GM21528 (cell line): ENCODE data around the gene HOMEZ.
"Not testable (repeated sequence)": the region's sequence is repeated elsewhere in the genome, so short reads cannot be mapped to it uniquely, and the experiment has no call there.

Source experiments
- ATAC-seq: cut with Tn5 transposase; IDR thresholded peaks from one replicate; pipeline ENCODE4 v1.9.1; 2021; ENCODE audit warnings: mild to moderate bottlenecking, moderate library complexity; ENCODE audit not compliant: unreplicated experiment, low FRiP score

The HOMEZ gene

GRCh38 chr14:23285530-23286019 is 357 bp downstream of the HOMEZ start:
- peak; percentile 30 for ATAC-seq

- no peak for ATAC-seq
These were observed 1.0 kb downstream of the HOMEZ start for GRCh38 chr14:23284654-23285529.

GRCh38 chr14:23281247-23281646 is 4.7 kb downstream of the HOMEZ start:
- ATAC-seq, result no peak

DNA sequence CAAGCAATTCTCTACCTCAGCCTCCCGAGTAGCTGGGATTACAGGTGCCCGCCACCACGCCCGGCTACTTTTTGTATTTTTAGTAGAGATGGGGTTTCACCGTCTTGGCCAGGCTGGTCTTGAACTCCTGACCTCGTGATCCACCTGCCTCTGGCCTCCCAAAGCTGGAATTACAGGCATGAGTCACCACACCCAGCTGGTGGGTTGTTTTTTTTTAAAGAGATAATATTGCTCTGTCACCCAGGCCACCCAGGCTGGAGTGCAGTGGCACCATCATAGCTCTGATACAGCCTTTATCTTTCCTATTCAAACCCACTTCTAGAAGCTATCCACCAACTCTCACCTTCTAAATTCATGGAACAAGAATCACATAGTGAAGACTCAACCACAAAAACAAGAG is 8.0 kb downstream of the HOMEZ start:
- not testable (repeated sequence) for ATAC-seq

DNA sequence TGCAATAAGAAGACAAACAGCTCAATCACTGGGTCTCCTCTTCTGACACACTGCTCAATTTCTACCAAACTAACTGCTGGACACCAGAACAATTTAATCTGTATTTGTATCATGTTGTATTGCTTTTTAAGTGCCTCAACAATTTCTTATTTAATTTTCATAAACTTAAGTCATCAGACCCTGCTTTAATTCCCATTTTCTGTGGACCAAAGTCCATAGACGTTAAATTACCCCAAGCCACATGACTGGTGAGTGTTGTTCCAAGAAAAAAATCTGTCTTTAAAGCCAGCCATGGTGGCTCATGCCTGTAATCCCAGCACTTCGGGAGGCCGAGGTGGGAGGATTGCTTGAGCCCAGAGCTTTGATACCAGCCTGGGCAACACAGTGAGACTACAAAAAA is 8.7 kb downstream of the HOMEZ start:
- no peak for ATAC-seq

- ATAC-seq, result no peak
These were observed 10.5 kb downstream of the HOMEZ start for GRCh38 chr14:23275412-23275811.

DNA sequence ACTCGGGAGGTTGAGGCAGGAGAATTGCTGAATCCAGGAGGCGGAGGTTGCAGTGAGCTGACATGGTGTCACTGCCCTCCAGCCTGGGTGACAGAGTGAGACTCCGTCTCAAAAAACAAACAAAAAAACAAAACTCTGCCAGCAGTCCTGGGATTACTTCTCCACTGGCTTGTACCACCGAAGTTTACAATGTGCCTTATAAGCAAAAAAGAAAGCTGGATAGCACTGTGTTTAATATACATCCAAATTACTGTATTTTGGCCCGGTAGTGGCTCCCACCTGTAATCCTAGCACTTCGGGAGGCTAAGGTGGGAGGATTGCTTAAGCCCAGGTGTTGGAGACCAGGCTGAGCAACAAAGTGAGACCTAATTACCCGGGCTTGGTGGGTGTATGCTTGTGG is 16.7 kb downstream of the HOMEZ start:
- no peak for ATAC-seq

DNA sequence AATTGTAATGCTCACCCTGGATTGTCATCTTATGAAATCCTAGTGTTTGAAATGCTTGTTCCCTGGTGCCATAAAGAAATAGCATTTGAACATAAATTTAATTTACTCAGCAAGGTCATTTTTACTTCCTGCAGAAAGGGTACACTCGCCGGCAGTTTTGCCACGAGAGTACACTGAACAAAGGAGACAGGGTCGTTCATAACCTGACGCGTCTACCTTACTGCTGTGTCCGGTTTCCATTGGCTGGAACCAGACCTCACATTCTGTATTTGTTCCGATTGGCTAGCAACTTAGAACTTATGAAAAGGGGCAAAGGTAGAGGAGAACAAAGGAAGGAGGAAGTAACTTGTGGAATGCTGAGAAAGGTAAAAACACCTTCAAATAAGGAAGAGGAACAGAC is 25.1 kb downstream of the HOMEZ start:
- not testable (repeated sequence) for ATAC-seq

DNA sequence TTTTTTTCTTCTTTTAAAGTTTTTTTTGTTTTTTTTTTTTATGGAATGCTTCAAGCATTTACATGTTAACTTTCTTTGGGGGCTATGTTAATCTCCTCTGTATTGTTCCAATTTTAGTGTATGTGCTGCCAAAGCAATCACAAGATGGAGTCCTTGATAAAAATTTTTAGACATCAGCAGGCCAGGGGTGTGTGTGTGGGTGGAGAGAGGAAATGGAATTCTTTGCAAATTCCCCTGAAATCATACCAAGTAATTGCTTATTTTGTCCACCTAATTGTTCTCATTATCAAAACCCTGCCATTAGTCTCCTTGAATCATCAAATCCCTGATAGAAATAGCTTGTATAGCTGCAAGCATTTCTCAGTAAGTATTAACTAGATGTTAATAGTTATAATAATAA is 26.5 kb downstream of the HOMEZ start:
- ATAC-seq, result no peak

GRCh38 chr14:23258256-23258655 is 27.7 kb downstream of the HOMEZ start:
- ATAC-seq, result no peak

DNA sequence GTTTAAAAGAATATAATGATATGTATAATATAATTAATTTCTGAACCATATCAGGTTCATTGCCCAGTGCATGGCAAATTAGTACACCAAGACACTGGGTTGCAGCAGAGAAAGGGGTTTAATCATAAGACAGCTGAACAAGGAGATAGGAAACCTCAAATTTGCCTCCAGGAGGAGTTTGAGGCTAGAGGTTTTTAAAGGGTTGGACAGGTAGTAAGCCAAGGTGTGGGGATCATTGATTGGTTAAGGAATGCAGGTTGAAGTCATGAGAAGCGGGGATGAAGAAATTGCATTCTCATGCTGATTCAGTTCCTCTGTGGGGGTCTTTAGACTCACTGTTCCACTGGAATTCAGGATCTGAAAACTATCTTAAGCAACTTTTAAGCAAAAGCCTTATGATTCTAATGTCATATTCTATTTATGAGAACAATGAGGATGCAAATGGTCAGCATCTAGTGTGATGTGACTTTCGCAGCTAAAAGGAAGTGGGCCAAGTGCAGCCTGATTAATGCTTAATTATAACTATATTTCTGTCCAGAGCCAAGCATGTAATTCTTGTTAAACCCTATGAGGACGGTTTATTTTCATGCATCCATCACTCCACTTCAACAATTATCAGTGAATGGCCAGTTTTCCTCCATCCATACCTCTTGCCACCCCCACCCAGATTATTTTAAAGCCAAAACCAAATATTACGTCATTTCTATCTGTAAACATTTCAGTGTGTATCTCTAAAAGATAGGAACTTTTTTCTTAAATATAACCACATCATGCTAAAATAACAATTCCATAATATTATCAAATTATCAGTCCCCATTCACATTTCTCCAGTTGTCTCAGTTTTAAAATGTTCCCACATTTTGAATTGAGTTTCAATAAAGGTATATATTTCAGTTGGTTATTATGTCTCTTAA is 33.3 kb downstream of the HOMEZ start:
- no peak for ATAC-seq

- ATAC-seq, result no peak
These were observed 33.9 kb downstream of the HOMEZ start for GRCh38 chr14:23252006-23252405.

DNA sequence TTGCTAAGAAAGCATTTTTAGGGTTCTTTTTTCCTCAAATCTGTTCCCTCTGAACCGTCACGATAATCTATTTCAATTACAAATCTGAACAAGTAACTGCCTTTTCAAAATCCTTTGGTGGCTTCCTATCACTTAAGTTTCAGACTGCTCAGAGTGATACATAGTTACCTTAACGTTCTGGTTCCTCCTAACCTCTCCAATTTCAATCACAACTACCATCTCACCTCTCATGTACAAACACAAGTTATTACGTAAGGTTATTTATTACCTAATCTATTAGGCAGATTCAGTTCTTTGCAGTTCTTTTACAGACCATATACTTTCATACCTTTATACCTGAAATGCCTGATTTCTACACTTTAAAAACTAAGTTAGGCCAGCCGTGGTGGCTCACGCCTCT is 36.1 kb downstream of the HOMEZ start:
- ATAC-seq, result no peak

GRCh38 chr14:23248601-23249000 is 37.3 kb downstream of the HOMEZ start:
- no peak for ATAC-seq

DNA sequence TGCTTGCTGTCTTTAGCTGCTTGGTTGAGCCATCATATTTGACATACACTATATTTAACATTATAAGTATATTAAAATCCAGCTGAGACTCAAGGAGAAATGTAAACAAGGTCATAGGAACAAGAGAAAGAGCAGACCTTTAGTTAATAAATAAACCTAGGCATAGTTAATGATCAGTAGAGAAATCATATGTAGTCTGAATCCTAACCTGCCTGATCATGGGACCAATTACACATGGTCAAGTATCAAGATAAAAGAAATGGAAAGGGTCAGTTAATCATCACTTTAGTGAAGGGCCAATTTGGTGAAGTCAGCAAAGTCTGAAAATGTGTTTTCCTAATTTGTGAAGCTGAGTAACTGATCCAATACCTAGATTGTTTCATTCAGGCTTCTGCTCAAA is 40.6 kb downstream of the HOMEZ start:
- no peak for ATAC-seq

DNA sequence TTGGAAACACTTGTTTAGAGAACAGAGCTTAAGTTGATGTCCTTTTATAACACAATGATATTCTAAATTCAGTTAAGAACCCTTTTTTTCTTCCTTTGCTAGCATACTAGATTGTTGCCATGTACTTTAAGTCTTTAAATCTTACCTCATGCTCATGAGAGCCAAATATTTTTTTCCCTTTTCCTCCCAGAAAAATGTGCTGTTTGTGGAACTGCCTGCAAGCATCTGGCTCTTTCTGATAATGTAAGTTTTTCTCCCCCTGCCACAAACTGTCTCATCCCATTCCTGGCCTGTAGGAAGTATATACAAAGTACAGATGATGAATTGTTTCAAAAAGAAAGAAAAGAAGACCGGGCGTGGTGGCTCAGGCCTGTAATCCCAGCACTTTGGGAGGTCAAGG is 42.9 kb downstream of the HOMEZ start:
- ATAC-seq, result no peak

DNA sequence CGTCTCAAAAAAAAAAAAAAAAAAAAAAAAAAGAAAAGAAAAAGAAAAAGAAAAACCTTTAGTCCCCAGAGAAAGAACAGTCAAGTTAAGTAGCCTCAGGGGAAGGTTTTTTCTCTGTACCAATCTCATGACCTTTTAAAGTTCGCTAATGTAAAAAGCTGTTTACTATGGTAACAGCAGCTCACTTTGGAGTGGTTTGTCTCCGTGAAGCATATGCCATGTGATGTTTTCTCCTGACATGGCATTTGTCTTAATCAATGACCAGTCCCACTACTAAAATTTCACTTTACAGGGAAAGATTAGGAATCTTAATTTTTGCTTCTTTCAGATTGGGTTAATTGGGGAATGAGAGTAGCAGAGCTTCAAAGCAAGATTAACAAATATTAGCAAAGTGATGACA is 43.9 kb downstream of the HOMEZ start:
- no peak for ATAC-seq

GRCh38 chr14:23241061-23241715 is 44.7 kb downstream of the HOMEZ start:
- ATAC-seq, result not testable (repeated sequence)

- no peak for ATAC-seq
These were observed 45.3 kb downstream of the HOMEZ start for GRCh38 chr14:23240661-23241060.

DNA sequence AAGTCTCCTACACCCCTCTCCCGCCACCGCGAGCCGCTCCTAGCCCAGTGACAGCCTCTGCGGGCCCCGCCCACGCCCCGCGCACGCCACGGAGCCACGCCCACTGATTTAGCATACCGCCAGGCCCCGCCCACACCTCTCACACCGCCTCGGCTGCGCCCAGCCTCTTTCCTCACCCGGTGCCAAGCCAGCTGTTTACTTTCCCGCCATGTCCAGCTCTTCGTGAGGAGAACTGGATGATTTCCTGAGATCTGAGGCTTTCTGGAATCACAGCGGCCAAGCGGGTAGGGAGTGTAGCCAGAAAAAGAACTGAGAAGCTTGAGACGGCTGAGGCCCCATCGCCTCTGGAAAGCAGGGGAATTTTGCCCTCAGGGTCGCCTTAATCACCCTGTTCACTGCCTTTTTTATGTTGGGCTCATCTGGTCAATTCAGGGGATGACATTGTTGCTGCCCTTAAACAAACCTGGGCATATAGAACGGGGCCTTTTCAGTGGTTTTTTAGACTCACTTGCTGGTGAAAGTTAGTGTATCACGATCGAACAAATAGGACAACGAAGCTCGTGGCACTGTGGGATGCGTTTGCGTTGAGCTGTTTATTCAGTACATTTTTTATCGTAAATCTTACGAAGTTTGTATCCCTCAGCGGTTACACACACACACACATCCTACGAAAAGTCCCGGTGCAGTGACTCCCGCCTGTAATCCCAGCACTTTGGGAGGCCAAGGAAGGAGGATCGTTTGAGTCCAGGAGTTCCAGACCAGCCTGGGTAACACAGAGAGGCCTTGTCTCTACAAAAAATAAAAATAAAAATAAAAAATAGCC is 47.9 kb downstream of the HOMEZ start, which contains the start of gene RNF212B:
TSS of gene RNF212B (plus strand) at position 165 of the 823 bp plus-strand sequence. CDS start 2,410 bp downstream, outside the sequence.
- ATAC-seq, result peak; percentile 54
